ENCODE data around the gene TAGAP.

The TAGAP gene

GRCh38 chr6:159068904-159069578, 24.2 kb upstream of the TAGAP start:
- no peak for DNase-seq

GRCh38 chr6:159067334-159067733, 22.5 kb upstream of the TAGAP start:
- no peak for DNase-seq

DNA sequence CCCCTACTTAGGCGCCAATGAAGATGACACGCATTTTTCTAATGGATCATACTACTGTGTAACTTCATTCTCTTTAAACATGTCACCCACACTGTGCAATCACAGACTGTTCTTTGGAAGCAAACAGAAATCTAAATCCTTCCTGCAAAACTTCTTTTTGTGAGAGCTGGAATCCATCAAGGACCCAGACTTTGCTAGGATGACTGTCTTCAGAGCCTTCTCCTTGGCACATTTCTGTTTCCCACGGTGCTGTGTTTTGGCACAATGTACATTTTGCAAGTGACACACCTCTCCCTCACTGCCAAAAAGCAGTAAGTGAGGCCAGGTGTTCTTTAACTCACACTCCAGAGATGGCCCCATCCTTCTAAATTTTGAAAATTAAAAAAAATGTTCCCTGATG, 21.7 kb upstream of the TAGAP start:
- DNase-seq, result no peak

GRCh38 chr6:159065759-159066329, 21.1 kb upstream of the TAGAP start:
- no peak for DNase-seq

GRCh38 chr6:159065091-159065490, 20.3 kb upstream of the TAGAP start:
- DNase-seq, result no peak

GRCh38 chr6:159064477-159064876, 19.7 kb upstream of the TAGAP start:
- DNase-seq, result no peak

- DNase-seq, result no peak
Observed at GRCh38 chr6:159063549-159063948, 18.8 kb upstream of the TAGAP start.

- DNase-seq, result no peak
Observed at GRCh38 chr6:159062976-159063375, 18.2 kb upstream of the TAGAP start.

DNA sequence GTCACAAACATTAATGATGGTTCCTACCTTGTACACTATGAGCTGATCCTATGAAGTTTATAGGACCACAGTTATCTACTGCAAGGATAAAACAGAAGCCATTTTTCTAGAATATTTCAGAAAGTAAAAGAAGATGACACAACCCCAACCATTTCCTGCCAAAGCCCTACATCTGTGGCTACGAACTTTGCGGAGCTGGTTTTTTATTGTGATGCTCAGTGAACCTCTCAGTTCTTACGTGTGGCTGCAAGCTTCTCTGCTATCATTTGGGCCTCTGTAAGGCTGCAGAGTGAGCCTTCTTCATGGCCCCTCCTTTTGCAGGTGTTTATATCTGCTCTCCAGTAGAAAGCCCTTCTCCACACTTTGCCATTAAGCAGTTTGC, 17.8 kb upstream of the TAGAP start:
- peak; percentile 85 for DNase-seq

DNA sequence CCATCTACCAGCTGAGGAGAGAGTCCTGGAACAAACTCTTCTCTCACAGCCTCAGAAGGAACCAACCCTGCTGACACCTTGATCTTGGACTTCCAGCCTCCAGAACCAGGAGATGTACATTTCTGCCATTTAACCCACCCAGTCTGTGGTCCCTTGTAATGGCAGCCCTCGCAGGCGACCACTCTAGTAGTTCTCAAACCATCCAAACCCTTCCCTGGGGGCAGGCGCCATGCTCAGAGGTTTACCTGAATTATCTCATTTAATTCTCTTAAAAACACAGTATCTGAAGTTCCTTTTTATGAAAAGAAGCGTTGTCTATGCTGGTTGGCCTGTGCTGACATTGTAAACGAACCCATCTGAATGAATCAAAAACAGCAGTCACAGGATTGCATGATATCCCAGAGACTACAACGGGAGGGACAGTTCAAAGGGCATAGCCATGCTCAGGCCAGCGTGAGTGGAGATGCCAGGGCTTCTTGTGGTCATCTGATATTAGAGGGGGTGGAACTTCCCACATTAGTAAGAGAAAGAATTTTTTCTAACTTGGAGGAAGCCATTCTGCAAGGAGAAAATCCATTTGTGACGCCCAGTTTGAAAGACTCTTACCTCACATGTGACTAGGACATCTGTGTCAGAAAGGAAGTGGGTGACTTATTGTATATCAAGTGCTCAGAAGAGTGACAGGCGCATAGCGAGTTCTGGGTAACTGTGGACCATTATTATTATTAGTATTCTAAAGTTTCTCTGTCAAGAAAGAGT, 17.2 kb upstream of the TAGAP start:
- DNase-seq, result peak; percentile 82

DNA sequence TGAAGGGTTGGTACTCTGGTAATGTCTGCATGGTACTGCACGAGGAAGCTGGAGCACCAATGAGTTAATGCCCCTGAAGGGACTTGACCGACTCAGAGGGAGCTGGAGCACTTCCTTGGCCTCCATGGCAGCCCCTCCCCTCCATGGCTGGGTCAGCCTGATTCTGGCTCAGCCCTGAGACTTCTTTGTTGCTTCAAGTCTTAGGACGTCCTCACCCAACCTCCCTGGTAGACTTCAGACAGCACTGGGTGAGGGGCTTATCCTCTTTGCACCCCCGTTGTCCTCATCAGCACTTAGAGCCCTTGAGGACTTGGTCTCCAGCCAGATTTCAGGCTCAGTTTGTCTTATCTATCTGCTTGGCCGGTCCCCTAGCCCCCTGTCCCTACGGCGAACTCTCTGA, 16.4 kb upstream of the TAGAP start:
- DNase-seq, result no peak

DNA sequence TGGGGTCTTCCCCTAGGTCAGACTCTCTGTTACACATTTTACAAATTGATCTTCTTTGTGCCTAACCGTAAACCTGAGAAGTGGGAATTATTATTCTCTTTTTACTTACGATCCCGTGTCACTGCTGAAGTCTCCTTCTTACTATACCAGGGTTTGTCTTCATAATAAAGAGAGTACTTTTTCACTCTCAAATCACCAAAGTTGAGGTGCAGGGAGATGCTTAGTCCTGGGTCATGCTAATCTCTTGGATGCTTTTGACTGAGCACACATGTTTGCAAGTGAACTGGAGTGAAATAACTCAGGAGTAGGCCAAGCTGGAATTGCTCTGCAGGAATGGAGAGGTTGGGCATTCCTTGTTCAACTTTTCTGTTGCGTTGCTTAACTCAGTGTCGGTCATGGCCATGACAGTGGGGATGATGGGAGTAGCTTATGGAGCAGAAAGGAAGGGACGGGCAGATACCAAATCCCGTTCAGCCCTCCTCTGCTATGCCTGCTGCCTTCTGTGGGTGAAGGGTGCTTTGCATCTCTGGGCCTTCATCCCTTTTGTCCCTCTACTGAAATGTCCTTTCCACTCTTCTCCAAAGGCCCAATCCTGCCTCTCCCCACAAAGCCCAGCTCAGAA, 15.2 kb upstream of the TAGAP start:
- no peak for DNase-seq

DNA sequence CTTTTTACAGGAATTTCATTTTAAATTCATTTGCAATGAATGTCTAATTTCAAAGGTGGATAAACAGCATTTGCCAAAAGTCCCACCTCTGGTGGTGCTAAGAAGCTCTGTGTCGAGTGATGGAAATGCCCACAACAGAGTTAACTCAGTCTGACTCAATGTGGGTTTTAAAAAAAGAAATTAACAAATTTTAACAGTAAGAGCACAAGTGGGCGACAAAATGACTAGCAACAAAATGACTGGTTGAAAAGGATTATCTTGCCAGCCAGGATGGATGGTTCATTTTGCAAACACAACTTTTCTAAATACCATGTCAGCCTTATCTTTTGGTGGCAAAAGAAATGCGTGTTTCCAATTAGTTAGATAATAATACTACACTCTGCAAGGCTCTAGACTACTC, 14.3 kb upstream of the TAGAP start:
- DNase-seq, result peak; percentile 63

DNA sequence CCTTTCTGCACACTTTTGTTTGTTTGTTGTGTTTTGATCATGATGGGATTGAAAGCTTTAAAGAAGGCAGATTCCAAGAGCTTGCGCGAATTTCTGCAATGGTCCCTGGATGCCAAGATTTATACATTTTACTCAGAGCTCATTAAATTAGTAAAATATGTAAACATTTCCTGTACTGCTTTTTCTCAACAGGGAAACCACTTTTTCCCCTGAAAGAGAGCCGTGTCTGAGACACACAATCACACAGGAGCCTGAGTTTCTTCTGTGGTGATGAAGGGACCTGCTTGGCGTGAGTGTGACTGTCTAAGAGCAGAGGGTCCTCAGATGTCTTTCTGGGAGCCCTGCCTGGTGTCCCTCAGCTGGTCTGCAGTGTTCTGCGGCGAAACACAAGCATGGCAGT, 12.1 kb upstream of the TAGAP start:
- no peak for DNase-seq

- no peak for DNase-seq
Observed at GRCh38 chr6:159056432-159056831, 11.6 kb upstream of the TAGAP start.

DNA sequence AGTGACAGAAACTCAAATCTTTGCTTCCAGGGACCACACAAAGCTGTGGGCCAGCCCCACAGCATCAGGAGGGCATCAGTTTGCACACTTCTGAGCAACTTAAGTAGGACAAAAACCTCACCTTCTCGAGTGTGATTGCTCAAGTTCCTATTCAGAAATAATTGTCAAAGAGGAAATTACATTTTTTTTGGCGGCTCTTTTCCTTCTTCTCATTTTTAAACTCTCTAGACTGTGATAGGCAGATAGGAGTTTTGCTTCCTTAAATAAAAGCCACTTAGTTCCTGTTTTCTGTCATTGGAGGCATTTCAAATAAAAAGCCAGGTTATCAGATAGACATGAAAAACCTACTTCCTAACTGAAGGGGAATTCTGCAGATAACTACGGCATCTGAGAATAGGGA, 11.2 kb upstream of the TAGAP start:
- no peak for DNase-seq

DNA sequence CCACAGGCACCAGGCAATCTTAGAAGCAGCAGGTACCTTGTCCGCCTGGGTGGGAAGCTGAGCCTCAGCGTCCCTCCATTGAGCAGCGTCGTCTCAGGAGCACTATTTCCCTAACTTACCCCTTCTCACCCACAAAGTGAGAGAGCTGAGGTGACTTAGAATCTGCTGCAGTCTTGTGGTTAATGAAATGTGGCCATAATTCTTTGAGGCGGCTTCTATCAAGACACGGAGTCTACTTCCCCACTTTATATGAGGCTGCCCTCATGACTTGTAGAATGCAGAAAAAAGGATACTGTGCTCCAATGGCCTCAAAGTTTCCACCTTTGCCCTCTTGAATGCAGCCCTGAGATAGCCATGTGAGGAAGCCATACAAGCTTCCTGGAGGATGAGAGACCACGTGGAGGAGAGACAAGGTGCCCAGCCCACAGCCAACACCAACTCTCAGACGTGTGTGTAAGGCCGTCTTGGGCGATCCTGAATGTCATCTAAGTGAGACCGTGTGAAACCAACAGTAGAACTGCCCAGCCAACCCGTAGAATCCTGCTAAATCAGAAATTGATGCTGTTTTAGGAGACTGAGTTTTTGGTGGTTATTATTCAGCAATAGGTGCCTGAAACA, 9.1 kb upstream of the TAGAP start:
- DNase-seq, result peak; percentile 50

DNA sequence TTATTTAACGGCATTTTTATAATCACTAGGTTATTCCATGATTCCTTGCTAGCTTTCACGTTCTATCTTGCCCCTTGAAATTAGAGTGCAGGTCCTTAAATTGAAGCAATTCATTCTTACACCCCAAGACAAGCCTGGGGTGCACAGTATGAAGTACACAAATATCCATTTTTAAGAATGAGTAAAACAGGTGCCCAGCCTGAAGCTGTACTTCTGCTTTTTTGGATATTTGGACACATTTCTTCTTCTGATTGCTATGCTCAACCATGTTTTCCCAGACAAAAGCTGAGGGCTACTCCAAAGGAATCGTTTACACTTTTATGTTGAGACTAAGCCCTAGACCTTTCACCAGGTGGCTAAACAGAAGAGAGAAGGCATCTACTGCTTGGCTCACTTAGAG, 7.9 kb upstream of the TAGAP start:
- no peak for DNase-seq

- DNase-seq, result no peak
Observed at GRCh38 chr6:159047891-159048685, 3.3 kb upstream of the TAGAP start.

DNA sequence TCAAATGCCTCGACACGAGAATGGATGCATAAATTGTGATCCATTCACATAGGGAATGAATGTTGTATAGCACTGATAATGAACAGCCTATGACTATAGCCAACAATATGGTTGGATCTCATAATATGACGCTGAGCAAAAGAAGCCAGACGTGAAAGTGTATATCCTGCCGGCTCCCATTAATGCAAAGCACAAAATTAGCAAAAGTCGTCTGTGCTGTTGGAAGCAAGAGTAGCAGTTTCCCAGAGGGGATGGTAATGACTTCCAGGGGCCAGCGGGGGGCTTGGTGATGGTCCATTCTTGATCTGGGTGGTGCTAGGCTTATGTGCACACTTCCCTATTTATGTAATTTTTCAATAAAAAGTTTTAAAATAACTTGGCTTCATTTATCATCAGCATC, 1.0 kb upstream of the TAGAP start:
- DNase-seq, result no peak

- peak; percentile 61 for DNase-seq
Observed at GRCh38 chr6:159043947-159044346, 844 bp downstream of the TAGAP start.

DNA sequence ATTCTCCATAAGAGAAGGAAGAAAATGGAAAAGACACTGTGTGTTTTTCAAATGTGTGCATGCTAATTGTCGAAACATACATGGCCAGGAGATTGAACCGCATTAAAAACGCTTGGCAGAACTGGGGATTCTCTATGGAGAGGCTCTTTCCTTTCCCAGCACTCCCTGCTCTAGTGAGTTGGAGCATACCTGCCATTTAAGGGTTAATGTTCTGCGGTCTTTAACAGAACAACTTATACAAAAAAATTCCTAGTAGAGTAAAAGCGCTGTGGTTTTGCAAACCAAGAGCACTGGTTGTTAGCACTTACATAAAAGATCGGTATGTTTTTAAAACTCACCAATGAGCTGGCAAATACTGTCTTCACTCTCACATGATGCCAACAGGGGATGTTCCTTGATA, 1.5 kb downstream of the TAGAP start:
- peak; percentile 89 for DNase-seq

DNA sequence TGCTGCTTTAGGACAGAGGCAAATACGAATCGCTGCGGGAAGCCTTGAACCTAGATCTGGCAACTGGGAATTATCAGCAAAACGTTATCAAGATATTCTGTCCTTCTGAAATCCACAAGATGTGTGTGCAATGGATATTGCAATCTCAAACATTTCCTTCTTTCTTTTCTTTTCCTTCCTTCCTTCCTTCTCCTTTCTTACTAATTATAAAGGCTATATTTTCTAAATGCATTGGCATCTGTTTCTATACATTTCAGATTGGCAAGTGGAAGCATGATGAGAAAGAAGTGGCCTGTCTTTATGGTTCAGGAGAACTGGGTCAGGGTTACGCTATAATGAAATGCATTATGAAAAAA, 2.0 kb downstream of the TAGAP start:
- DNase-seq, result no peak

Data from CD4-positive, alpha-beta T cell treated with Interleukin-4 for 4 hours (primary cell).